Liver (tissue), 3 donors: ENCODE results near the gene OR5H1.

ENCODE experiments used
- ATF3 ChIP-seq: IDR thresholded peaks from 2 replicates; pipeline ENCODE4 v1.6.1; 2016; ENCODE audit warnings: antibody characterized with exemption
- CTCF ChIP-seq: fragments of 150-350 bp; IDR thresholded peaks from 2 replicates; pipeline ENCODE4 v1.5.1; 2017; ENCODE audit warnings: improper control_type of control experiment, low read depth, low read length; ENCODE audit not compliant: missing input control
- EGR1 ChIP-seq, 2 donors: IDR thresholded peaks; 2 replicates each; pipeline ENCODE4 v1.6.1; 2016 to 2018; ENCODE audit warnings: antibody characterized with exemption in 2 of 2, low read depth in 2 of 2
- FOXA1 ChIP-seq: IDR thresholded peaks from 2 replicates; pipeline ENCODE4 v1.6.1; 2016; ENCODE audit warnings: antibody characterized with exemption
- JUND ChIP-seq, 2 donors: IDR thresholded peaks; 2 replicates each; pipeline ENCODE4 v1.6.1; 2016; ENCODE audit warnings: antibody characterized with exemption in 2 of 2
- MAX ChIP-seq: IDR thresholded peaks from 2 replicates; pipeline ENCODE4 v1.6.1; 2016; ENCODE audit warnings: antibody characterized with exemption
- REST ChIP-seq: IDR thresholded peaks from 2 replicates; pipeline ENCODE4 v1.6.1; 2016; ENCODE audit warnings: antibody characterized with exemption, mild to moderate bottlenecking
- SP1 ChIP-seq: IDR thresholded peaks from 2 replicates; pipeline ENCODE4 v1.6.1; 2018; ENCODE audit warnings: antibody characterized with exemption, mild to moderate bottlenecking
- TAF1 ChIP-seq: conservative IDR thresholded peaks from 2 replicates; pipeline ENCODE4 v1.6.1; 2016; ENCODE audit warnings: antibody characterized with exemption, mild to moderate bottlenecking
- ZBTB33 ChIP-seq: IDR thresholded peaks from 2 replicates; pipeline ENCODE4 v1.6.1; 2016; ENCODE audit warnings: antibody characterized with exemption
- donor health status: healthy.
- donor health status: healthy.

GRCh38 chr3:98147179-98147578, 16.7 kb downstream of the OR5H1 start, which contains the start of gene OR5H14:
- TF ChIP-seq ATF3 (no peak), MAX (no peak), EGR1 (IDR thresholded peaks at IDR 0.05; ENCODE audit: low read depth in 2 of 2) (no peak), ZBTB33 (no peak), CTCF (no peak), SP1 (no peak), JUND (IDR thresholded peaks at IDR 0.05) (no peak), REST (no peak), TAF1 (no peak), FOXA1 (no peak)
